Neural progenitor cell (in vitro differentiated cells): ENCODE measurements around the gene ZNF444. TPM values are rescaled to one million over a fixed set of nuclear protein-coding genes. Genes with fewer than 3 reads are reported as not detected.
"Not testable (repeated sequence)": the region's sequence is repeated elsewhere in the genome, so short reads cannot be mapped to it uniquely, and the experiment has no call there.

Experiments
- DNase-seq: peaks from one replicate; pipeline ENCODE4 v3.0.0-alpha.2; 2016; ENCODE audit warnings: low spot score
- H2AFZ ChIP-seq: fragments of 200-600 bp; sonication (generic); replicated peaks from 2 replicates; pipeline ENCODE4 v1.6.1; 2016; ENCODE audit warnings: antibody characterized with exemption
- H3F3A ChIP-seq: fragments of 200-600 bp; sonication (generic); 2 replicates; pipeline ENCODE4 v1.6.1; 2016; ENCODE audit warnings: antibody characterized with exemption, low read depth
- H3K27ac ChIP-seq: fragments of 200-600 bp; sonication (generic); 2 replicates; pipeline ENCODE4 v1.5.1; 2016; ENCODE audit warnings: mild to moderate bottlenecking
- H3K27me3 ChIP-seq: fragments of 200-600 bp; sonication (generic); 2 replicates; pipeline ENCODE4 v1.6.1; 2016; ENCODE audit warnings: mild to moderate bottlenecking, moderate library complexity
- H3K36me3 ChIP-seq: fragments of 200-600 bp; sonication (generic); 2 replicates; pipeline ENCODE4 v1.5.1; 2016
- H3K4me1 ChIP-seq: fragments of 200-600 bp; sonication (generic); 2 replicates; pipeline ENCODE4 v1.6.1; 2016; ENCODE audit warnings: mixed run types
- H3K4me2 ChIP-seq: fragments of 200-600 bp; sonication (generic); 2 replicates; pipeline ENCODE4 v1.6.1; 2016
- H3K4me3 ChIP-seq: fragments of 200-600 bp; sonication (generic); 2 replicates; pipeline ENCODE4 v1.5.1; 2016
- H3K79me2 ChIP-seq: fragments of 200-600 bp; sonication (generic); 2 replicates; pipeline ENCODE4 v1.6.1; 2016; ENCODE audit warnings: low read depth
- H3K9ac ChIP-seq: fragments of 200-600 bp; sonication (generic); 2 replicates; pipeline ENCODE4 v1.6.1; 2016
- H3K9me3 ChIP-seq: fragments of 200-600 bp; sonication (generic); 2 replicates; pipeline ENCODE4 v1.5.1; 2016; ENCODE audit warnings: low read depth
- H4K20me1 ChIP-seq: fragments of 200-600 bp; sonication (generic); 2 replicates; pipeline ENCODE4 v1.6.1; 2016; ENCODE audit warnings: low read depth
- H3K27ac Mint-ChIP-seq: 3 replicates; pipeline ENCODE4 v1.8.0; 2021; ENCODE audit warnings: mixed read lengths
- H3K27me3 Mint-ChIP-seq: 2 replicates; pipeline ENCODE4 v1.8.0; 2022; ENCODE audit warnings: low read depth, mild to moderate bottlenecking, inconsistent platforms, moderate library complexity, mixed read lengths; ENCODE audit not compliant: insufficient read depth
- H3K36me3 Mint-ChIP-seq: 3 replicates; pipeline ENCODE4 v1.8.0; 2021; ENCODE audit warnings: mixed read lengths
- H3K4me1 Mint-ChIP-seq: 3 replicates; pipeline ENCODE4 v1.8.0; 2021; ENCODE audit warnings: mixed read lengths
- H3K4me3 Mint-ChIP-seq: 3 replicates; pipeline ENCODE4 v1.8.0; 2021; ENCODE audit warnings: mild to moderate bottlenecking, moderate library complexity, mixed read lengths
- H3K9me3 Mint-ChIP-seq: 3 replicates; pipeline ENCODE4 v1.8.0; 2020; ENCODE audit warnings: mixed read lengths
- CTCF ChIP-seq: fragments of 200-600 bp; sonication (generic); IDR thresholded peaks from 2 replicates; pipeline ENCODE4 v1.5.1; 2017; ENCODE audit warnings: antibody characterized with exemption, mild to moderate bottlenecking
- EZH2 ChIP-seq: fragments of 200-600 bp; sonication (generic); IDR thresholded peaks from 2 replicates; pipeline ENCODE4 v1.6.1; 2017; ENCODE audit warnings: antibody characterized with exemption, mild to moderate bottlenecking, moderate library complexity
- EZH2phosphoT487 ChIP-seq: fragments of 200-600 bp; sonication (generic); IDR thresholded peaks from 2 replicates; pipeline ENCODE4 v1.6.1; 2017; ENCODE audit warnings: antibody characterized with exemption
- total RNA-seq: library from RNA; depleted of rRNA; stranded (reverse); fragments of >200 nt; gene quantifications from 2 replicates; pipeline ENCODE4 v1.2.3, GENCODE V29; 2015; ENCODE audit warnings: low replicate concordance

The ZNF444 gene
- total RNA-seq, 1 donor from 2014 or later: 7.0 TPM

GRCh38 chr19:56191711-56192110, 50.6 kb downstream of the ZNF444 start:
- no peaks in the 10 kb centered on the region for H3K36me3 Mint-ChIP-seq
- TF ChIP-seq EZH2phosphoT487: no peak
- no peak for TF ChIP-seq CTCF
- no peak for TF ChIP-seq EZH2
- no peak overlapping the region for H3K4me3 Mint-ChIP-seq

GRCh38 chr19:56193981-56194640, 53.0 kb downstream of the ZNF444 start:
- Histone ChIP-seq H2AFZ (no peak overlapping the region), H3K79me2 (no peaks in the 10 kb centered on the region), H3K27ac (no peak overlapping the region), H3K4me1 (no peaks in the 10 kb centered on the region), H3K36me3 (no peaks in the 10 kb centered on the region), H3K9me3 (no peaks in the 10 kb centered on the region), H3K27me3 (no peaks in the 10 kb centered on the region), H3K4me3 (no peak overlapping the region), H4K20me1 (no peaks in the 10 kb centered on the region), H3K4me2 (no peak overlapping the region), H3K9ac (no peak overlapping the region), H3F3A (no peaks in the 10 kb centered on the region)
- Mint-ChIP-seq H3K4me3 (no peak overlapping the region), H3K36me3 (no peaks in the 10 kb centered on the region), H3K4me1 (no peaks in the 10 kb centered on the region), H3K9me3 (peaks cover 3% of the 10 kb centered on the region), H3K27me3 (peaks cover 12% of the 10 kb centered on the region), H3K27ac (no peak overlapping the region)
- no peak for DNase-seq
- no peak for TF ChIP-seq EZH2phosphoT487
- no peak for TF ChIP-seq CTCF
- TF ChIP-seq EZH2: no peak

More at GRCh38 chr19:56191711-56192110, 50.6 kb downstream of the ZNF444 start:
- H2AFZ ChIP-seq: no peak overlapping the region
- no peaks in the 10 kb centered on the region for H3K9me3 Mint-ChIP-seq
- DNase-seq: no peak
- H3K9me3 ChIP-seq: no peaks in the 10 kb centered on the region
- peaks cover 10% of the 10 kb centered on the region for H3K27me3 Mint-ChIP-seq
- H3K27ac ChIP-seq: no peak overlapping the region
- H3K79me2 ChIP-seq: no peaks in the 10 kb centered on the region
- H3K9ac ChIP-seq: no peak overlapping the region
- H3K27me3 ChIP-seq: no peaks in the 10 kb centered on the region
- no peak overlapping the region for H3K27ac Mint-ChIP-seq
- no peak overlapping the region for H3K4me2 ChIP-seq
- no peaks in the 10 kb centered on the region for H4K20me1 ChIP-seq
- H3K36me3 ChIP-seq: no peaks in the 10 kb centered on the region
- H3F3A ChIP-seq: no peaks in the 10 kb centered on the region
- H3K4me3 ChIP-seq: no peak overlapping the region
- H3K4me1 Mint-ChIP-seq: no peaks in the 10 kb centered on the region
- H3K4me1 ChIP-seq: no peaks in the 10 kb centered on the region

- not testable (repeated sequence) for H3K79me2 ChIP-seq, H3K4me3 Mint-ChIP-seq, H4K20me1 ChIP-seq, H3K36me3 Mint-ChIP-seq, H3K9me3 Mint-ChIP-seq, H3K27me3 ChIP-seq, H3K36me3 ChIP-seq, H3K27ac ChIP-seq, H2AFZ ChIP-seq, H3K9ac ChIP-seq, H3K9me3 ChIP-seq, H3K4me2 ChIP-seq, H3F3A ChIP-seq, H3K4me1 ChIP-seq, DNase-seq, H3K27ac Mint-ChIP-seq, H3K27me3 Mint-ChIP-seq, H3K4me1 Mint-ChIP-seq, H3K4me3 ChIP-seq
These were observed 56.6 kb downstream of the ZNF444 start, which contains the start of gene ZSCAN5B for GRCh38 chr19:56197646-56198045. Gene ZSCAN5B (minus strand): TSS chr19:56197783. CDS start chr19:56193052, 4,731 bp downstream.

- Mint-ChIP-seq H3K4me1 (no peaks in the 10 kb centered on the region), H3K27ac (no peak overlapping the region), H3K4me3 (no peak overlapping the region), H3K27me3 (peaks cover 8% of the 10 kb centered on the region), H3K9me3 (peaks cover 3% of the 10 kb centered on the region), H3K36me3 (no peaks in the 10 kb centered on the region)
- Histone ChIP-seq H3K4me2 (no peak overlapping the region), H3K4me1 (no peaks in the 10 kb centered on the region), H3K27ac (no peak overlapping the region), H3K9me3 (no peaks in the 10 kb centered on the region), H3K79me2 (no peaks in the 10 kb centered on the region), H4K20me1 (no peaks in the 10 kb centered on the region), H2AFZ (no peak overlapping the region), H3K4me3 (no peak overlapping the region), H3K36me3 (no peaks in the 10 kb centered on the region), H3K27me3 (no peaks in the 10 kb centered on the region), H3F3A (no peaks in the 10 kb centered on the region), H3K9ac (no peak overlapping the region)
- DNase-seq: no peak
- no peak for TF ChIP-seq CTCF
- TF ChIP-seq EZH2phosphoT487: no peak
- no peak for TF ChIP-seq EZH2
These were observed 58.6 kb downstream of the ZNF444 start for GRCh38 chr19:56199687-56200086.
